GM18861 (cell line): ENCODE measurements around the gene PTPRT.

Experiments used
- ATAC-seq: cut with Tn5 transposase; IDR thresholded peaks from one replicate; pipeline ENCODE4 v1.9.1; 2021; ENCODE audit not compliant: unreplicated experiment

Gene PTPRT

GRCh38 chr20:42576167-42576566 is 613.5 kb downstream of the PTPRT start:
- no peak for ATAC-seq

- ATAC-seq: no peak
Observed at GRCh38 chr20:42572320-42573016, 617.2 kb downstream of the PTPRT start.

- no peak for ATAC-seq
Observed at GRCh38 chr20:42567409-42567808, 622.3 kb downstream of the PTPRT start.

GRCh38 chr20:42565235-42565995 is 624.3 kb downstream of the PTPRT start:
- no peak for ATAC-seq

GRCh38 chr20:42559665-42560064 is 630.0 kb downstream of the PTPRT start:
- no peak for ATAC-seq

- no peak for ATAC-seq
Observed at GRCh38 chr20:42556575-42556974, 633.1 kb downstream of the PTPRT start.

GRCh38 chr20:42553374-42553773 is 636.3 kb downstream of the PTPRT start:
- ATAC-seq: no peak

GRCh38 chr20:42549496-42549895 is 640.2 kb downstream of the PTPRT start:
- ATAC-seq: no peak

GRCh38 chr20:42544926-42545325 is 644.8 kb downstream of the PTPRT start:
- ATAC-seq: no peak

GRCh38 chr20:42532831-42533230 is 656.9 kb downstream of the PTPRT start:
- ATAC-seq: no peak

- ATAC-seq: no peak
Observed at GRCh38 chr20:42531508-42531961, 658.2 kb downstream of the PTPRT start.

GRCh38 chr20:42530855-42531448 is 658.8 kb downstream of the PTPRT start:
- ATAC-seq: no peak

- no peak for ATAC-seq
Observed at GRCh38 chr20:42530191-42530590, 659.5 kb downstream of the PTPRT start.

GRCh38 chr20:42524058-42524457 is 665.6 kb downstream of the PTPRT start:
- no peak for ATAC-seq

GRCh38 chr20:42516692-42517091 is 673.0 kb downstream of the PTPRT start:
- no peak for ATAC-seq

- no peak for ATAC-seq
Observed at GRCh38 chr20:42510686-42511085, 679.0 kb downstream of the PTPRT start.

GRCh38 chr20:42507874-42508273 is 681.8 kb downstream of the PTPRT start:
- ATAC-seq: no peak

GRCh38 chr20:42506397-42506796 is 683.3 kb downstream of the PTPRT start:
- no peak for ATAC-seq

- no peak for ATAC-seq
Observed at GRCh38 chr20:42502591-42502990, 687.1 kb downstream of the PTPRT start.

- no peak for ATAC-seq
Observed at GRCh38 chr20:42496595-42496994, 693.1 kb downstream of the PTPRT start.

GRCh38 chr20:42494290-42494689 is 695.4 kb downstream of the PTPRT start:
- no peak for ATAC-seq

- no peak for ATAC-seq
Observed at GRCh38 chr20:42493001-42493400, 696.7 kb downstream of the PTPRT start.
